ENCODE results near the gene MYH14.
"Not testable (repeated sequence)": the region's sequence is repeated elsewhere in the genome, so short reads cannot be mapped to it uniquely, and the experiment has no call there.

MYH14 gene

GRCh38 chr19:50222691-50223438 is 19.4 kb downstream of the MYH14 start:
- Mint-ChIP-seq H3K27ac (no peak overlapping the region), H3K4me3 (no peak overlapping the region), H3K36me3 (ENCODE audit: low read depth) (peaks cover 18% of the 10 kb centered on the region), H3K27me3 (ENCODE audit: low read depth) (peaks cover 7% of the 10 kb centered on the region), H3K4me1 (no peaks in the 10 kb centered on the region), H3K9me3 (peaks cover 8% of the 10 kb centered on the region)
- TF ChIP-seq CTCF (IDR thresholded peaks at IDR 0.05; ENCODE audit: unreplicated experiment in 3 of 3) = no peak

GRCh38 chr19:50223439-50223716 is 20.0 kb downstream of the MYH14 start:
- no peak for TF ChIP-seq CTCF (IDR thresholded peaks at IDR 0.05; ENCODE audit: unreplicated experiment in 3 of 3)
- Mint-ChIP-seq H3K4me3 (no peak overlapping the region), H3K9me3 (peaks cover 8% of the 10 kb centered on the region), H3K36me3 (ENCODE audit: low read depth) (peaks cover 18% of the 10 kb centered on the region), H3K4me1 (no peaks in the 10 kb centered on the region), H3K27ac (no peak overlapping the region), H3K27me3 (ENCODE audit: low read depth) (peaks cover 11% of the 10 kb centered on the region)

GRCh38 chr19:50224986-50225747 is 21.7 kb downstream of the MYH14 start:
- no peak overlapping the region for H3K27ac Mint-ChIP-seq
- no peak overlapping the region for H3K4me3 Mint-ChIP-seq
- H3K36me3 Mint-ChIP-seq (ENCODE audit: low read depth) = peaks cover 18% of the 10 kb centered on the region
- no peak for TF ChIP-seq CTCF (IDR thresholded peaks at IDR 0.05; ENCODE audit: unreplicated experiment in 3 of 3)
- peaks cover 8% of the 10 kb centered on the region for H3K9me3 Mint-ChIP-seq
- no peaks in the 10 kb centered on the region for H3K4me1 Mint-ChIP-seq
- peaks cover 28% of the 10 kb centered on the region for H3K27me3 Mint-ChIP-seq (ENCODE audit: low read depth)

GRCh38 chr19:50226536-50226935 is 23.1 kb downstream of the MYH14 start:
- H3K27me3 Mint-ChIP-seq (ENCODE audit: low read depth) = peaks cover 36% of the 10 kb centered on the region
- TF ChIP-seq CTCF (IDR thresholded peaks at IDR 0.05; ENCODE audit: unreplicated experiment in 3 of 3) = no peak
- no peak overlapping the region for H3K4me3 Mint-ChIP-seq
- no peak overlapping the region for H3K27ac Mint-ChIP-seq
- no peaks in the 10 kb centered on the region for H3K4me1 Mint-ChIP-seq
- peaks cover 8% of the 10 kb centered on the region for H3K9me3 Mint-ChIP-seq
- peaks cover 18% of the 10 kb centered on the region for H3K36me3 Mint-ChIP-seq (ENCODE audit: low read depth)

GRCh38 chr19:50228153-50228552 is 24.7 kb downstream of the MYH14 start:
- H3K9me3 Mint-ChIP-seq, H3K27ac Mint-ChIP-seq, H3K4me1 Mint-ChIP-seq, H3K4me3 Mint-ChIP-seq: not testable (repeated sequence)
- H3K27me3 Mint-ChIP-seq (ENCODE audit: low read depth) = peaks cover 42% of the 10 kb centered on the region
- peaks cover 11% of the 10 kb centered on the region for H3K36me3 Mint-ChIP-seq (ENCODE audit: low read depth)

GRCh38 chr19:50230379-50231351 is 27.2 kb downstream of the MYH14 start:
- peaks cover 11% of the 10 kb centered on the region for H3K4me1 Mint-ChIP-seq
- H3K36me3 Mint-ChIP-seq (ENCODE audit: low read depth) = no peaks in the 10 kb centered on the region
- H3K27me3 Mint-ChIP-seq (ENCODE audit: low read depth) = peaks cover 43% of the 10 kb centered on the region
- peak overlapping the region in 1 of 3 experiments; percentile 47 for H3K4me3 Mint-ChIP-seq
- peak in 1 of 3 experiments; percentile 19 for TF ChIP-seq CTCF (IDR thresholded peaks at IDR 0.05; ENCODE audit: unreplicated experiment in 3 of 3)
- H3K9me3 Mint-ChIP-seq = no peaks in the 10 kb centered on the region
- H3K27ac Mint-ChIP-seq = no peak overlapping the region

GRCh38 chr19:50231417-50231816 is 28.0 kb downstream of the MYH14 start:
- H3K27ac Mint-ChIP-seq; H3K4me3 Mint-ChIP-seq; H3K36me3 Mint-ChIP-seq (ENCODE audit: low read depth); H3K9me3 Mint-ChIP-seq: not testable (repeated sequence)
- H3K4me1 Mint-ChIP-seq = peaks cover 11% of the 10 kb centered on the region
- H3K27me3 Mint-ChIP-seq (ENCODE audit: low read depth) = peaks cover 43% of the 10 kb centered on the region
